ENCODE results near the gene ESRRA.

- TF ChIP-seq GTF3C2 (IDR thresholded peaks at IDR 0.05; ENCODE audit: borderline replicate concordance, extremely low read depth, insufficient read length) (no peak), BRCA1 (IDR thresholded peaks at IDR 0.05) (no peak), BRCA1 (CRISPR knock-in tag; IDR thresholded peaks at IDR 0.05) (no peak), SMAD3 (CRISPR knock-in tag; conservative IDR thresholded peaks at IDR 0.05) (no peak), POLR2A (conservative IDR thresholded peaks at IDR 0.05) (no peak), YBX1 (IDR thresholded peaks at IDR 0.05) (no peak), ZNF277 (CRISPR knock-in tag; IDR thresholded peaks at IDR 0.05; ENCODE audit: borderline replicate concordance) (no peak), MYBL2 (IDR thresholded peaks at IDR 0.05; ENCODE audit: low read depth) (no peak), MYBL2 (CRISPR knock-in tag; IDR thresholded peaks at IDR 0.05; ENCODE audit: borderline replicate concordance) (no peak), E2F1 (CRISPR knock-in tag; IDR thresholded peaks at IDR 0.05) (no peak), PHTF2 (CRISPR knock-in tag; IDR thresholded peaks at IDR 0.05) (no peak), TCF15 (CRISPR knock-in tag; IDR thresholded peaks at IDR 0.05) (no peak), POLR3G (IDR thresholded peaks at IDR 0.05; ENCODE audit: extremely low read depth, insufficient read length, insufficient replicate concordance) (no peak), ZNF76 (CRISPR knock-in tag; IDR thresholded peaks at IDR 0.05; ENCODE audit: borderline replicate concordance) (no peak), USF2 (CRISPR knock-in tag; IDR thresholded peaks at IDR 0.05) (no peak)
These were observed 23.2 kb upstream of the ESRRA start for GRCh38 chr11:64281957-64282770.
